ENCODE measurements around the gene SPOCD1. TPM values are rescaled to one million over a fixed set of nuclear protein-coding genes. Genes with fewer than 3 reads are reported as not detected.

The SPOCD1 gene
- total and polyA plus RNA-seq, 2 of the 4 experiments (the other 2 are of a cell fraction): 59.7 to 132 TPM

- no peak for TF ChIP-seq ELK1 (IDR thresholded peaks at IDR 0.05; ENCODE audit: borderline replicate concordance, low read depth, low read length)
Observed at GRCh38 chr1:31788138-31788824, 27.5 kb downstream of the SPOCD1 start (continued).

GRCh38 chr1:31787786-31788137 lies 28.1 kb downstream of the SPOCD1 start:
- Histone ChIP-seq H2BK20ac (ENCODE audit: low read depth, low read length) (peak overlapping the region; percentile 60; the same call in 1 of the 2 replicates), H4K20me1 (ENCODE audit: insufficient read depth, low read length) (peaks cover 11% of the 10 kb centered on the region), H4K8ac (ENCODE audit: low read depth in 2 of 2, low read length in 2 of 2) (peak overlapping the region; percentile 80 to 97), H4K5ac (ENCODE audit: low read depth, low read length) (peak overlapping the region; percentile 42; the same call in 1 of the 2 replicates), H3K27me3 (ENCODE audit: control insufficient read depth, insufficient read depth, low read length) (no peaks in the 10 kb centered on the region), H3K23ac (ENCODE audit: low read depth, low read length) (peak overlapping the region; percentile 95; the same call in 1 of the 2 replicates), H3K9me1 (ENCODE audit: insufficient read depth, low read length) (peaks cover 7% of the 10 kb centered on the region), H3K56ac (ENCODE audit: extremely low read depth, insufficient read depth, low read length) (peak overlapping the region; percentile 48), H3K4me2 (ENCODE audit: low read depth, low read length) (peak overlapping the region; percentile 80; the same call in 1 of the 2 replicates), H2AFZ (replicated peaks; ENCODE audit: low read length, poor library complexity) (peak overlapping the region; percentile 100), H2BK120ac (ENCODE audit: low read depth, low read length) (peak overlapping the region; percentile 52; the same call in 1 of the 2 replicates), H2AK5ac (ENCODE audit: low read depth, low read length) (peak overlapping the region; percentile 90), H2BK5ac (ENCODE audit: low read depth, low read length, poor library complexity, severe bottlenecking) (no peak overlapping the region), H2BK15ac (ENCODE audit: low read depth, low read length) (peak overlapping the region; percentile 78; the same call in 2 of the 3 replicates), H3K79me1 (ENCODE audit: low read depth in 1 of 2, low read length in 2 of 2) (peaks cover 0 to 16% of the 10 kb centered on the region in 2 experiments; a peak in 2 of 4 replicates), H3K4me1 (ENCODE audit: control insufficient read depth, insufficient read depth, low read length) (peaks cover 4% of the 10 kb centered on the region), H3K18ac (ENCODE audit: low read depth, low read length) (no peak overlapping the region), H3K9ac (ENCODE audit: low read depth, low read length) (no peak overlapping the region), H3K4ac (ENCODE audit: low read depth, low read length) (peak overlapping the region; percentile 97), H2AK9ac (replicated peaks; ENCODE audit: low read depth, low read length, poor library complexity) (peak overlapping the region; percentile 97), H3K27ac (ENCODE audit: insufficient read depth, low read length) (no peak overlapping the region), H3K14ac (replicated peaks; ENCODE audit: low read depth, low read length) (peak overlapping the region; percentile 86), H4K91ac (ENCODE audit: insufficient read depth, low read depth, low read length) (peak overlapping the region; percentile 95; the same call in 1 of the 2 replicates), H3K4me3 (ENCODE audit: insufficient read depth, low read depth, low read length) (no peak overlapping the region), H3K9me3 (ENCODE audit: control insufficient read depth, insufficient read depth, low read length) (no peaks in the 10 kb centered on the region), H3K36me3 (ENCODE audit: control insufficient read depth, insufficient read depth, low read length) (no peaks in the 10 kb centered on the region)
- POLR2A ChIA-PET (ENCODE audit: unreplicated experiment): no interaction called here
- in situ Hi-C loops (cut with MboI; ENCODE audit: low sequenced_read_pairs) (loop anchor here (5.0 kb wide), 1 partner anchor 125 kb away; no protein-coding TSS in a partner anchor), dilution Hi-C loops (cut with HindIII; ENCODE audit: low sequenced_read_pairs, unreplicated experiment) (no loop called here), intact Hi-C loops (cut with micrococcal nuclease) (loop anchor here (2.0 kb wide), 4 partner anchors 25 to 223 kb away; partner anchors contain the start of gene COL16A1)
- no TSS peak for BruUV-seq (replicated peaks)
- DNase-seq (no peak), ATAC-seq (ENCODE audit: low read depth) (no peak)
- CTCF ChIA-PET: interaction anchor here (2.1 kb wide), 1 partner anchor 238 kb away, joined by 7 read pairs; no protein-coding TSS in a partner anchor
- no CpG with 5 or more reads among the region's 1 CpG for WGBS, 2 experiments (ENCODE audit: extremely low coverage in 2 of 2, insufficient read length in 1 of 2)
- TF ChIP-seq BHLHE40 (IDR thresholded peaks at IDR 0.05; ENCODE audit: low read depth, low read length) (no peak), MAFK (IDR thresholded peaks at IDR 0.05; ENCODE audit: low read depth, low read length) (no peak), FOS (IDR thresholded peaks at IDR 0.05; ENCODE audit: low read depth, low read length) (no peak), CTCF (conservative IDR thresholded peaks at IDR 0.05; ENCODE audit: low read depth, low read length) (no peak), MXI1 (IDR thresholded peaks at IDR 0.05; ENCODE audit: borderline replicate concordance, low read depth, low read length) (no peak), MAZ (IDR thresholded peaks at IDR 0.05; ENCODE audit: borderline replicate concordance, low read depth, low read length) (no peak), CHD1 (IDR thresholded peaks at IDR 0.05; ENCODE audit: low read depth, low read length) (no peak), ELK1 (IDR thresholded peaks at IDR 0.05; ENCODE audit: borderline replicate concordance, low read depth, low read length) (no peak), SMC3 (IDR thresholded peaks at IDR 0.05; ENCODE audit: low read depth, low read length) (no peak), CEBPB (IDR thresholded peaks at IDR 0.05; ENCODE audit: low read depth, low read length) (no peak), NFE2L2 (IDR thresholded peaks at IDR 0.05; ENCODE audit: low read depth, low read length) (no peak)
